ENCODE measurements around the gene FKBP5. TPM values are rescaled to one million over a fixed set of nuclear protein-coding genes. Genes with fewer than 3 reads are reported as not detected.

The FKBP5 gene
- total and polyA plus RNA-seq, 9 of the 15 experiments (the other 6 are each of a cell fraction or from before 2014, with no cell fraction given) = 32.7 to 151 (median 75.0) TPM

GRCh38 chr6:35665573-35665972 is 23.1 kb downstream of the FKBP5 start:
- intact Hi-C loops (cut with micrococcal nuclease) (no loop called here), in situ Hi-C loops (cut with MboI) (no loop called here)
- Histone ChIP-seq H3K9ac (ENCODE audit: insufficient read depth in 1 of 2, low read depth in 2 of 2, low read length in 2 of 2) (no peak overlapping the region), H3K79me2 (ENCODE audit: control insufficient read depth, insufficient read depth, low read length) (peaks cover 85% of the 10 kb centered on the region), H3K4me3 (no peak overlapping the region), H3K27me3 (ENCODE audit: control insufficient read depth in 2 of 2, insufficient read depth in 2 of 2, low read length in 2 of 2) (no peaks in the 10 kb centered on the region), H3K9me1 (ENCODE audit: control insufficient read depth, insufficient read depth, low read length) (no peaks in the 10 kb centered on the region), H3K4me1 (replicated peaks in 1 of 2; ENCODE audit: control insufficient read depth in 2 of 2, insufficient read depth in 2 of 2, low read length in 2 of 2) (peaks cover 10 to 20% of the 10 kb centered on the region in 2 experiments; a peak in 4 of 5 replicates), H3K9me3 (replicated peaks; ENCODE audit: control insufficient read depth, insufficient read depth, low read depth, low read length) (no peaks in the 10 kb centered on the region), H4K20me1 (replicated peaks; ENCODE audit: control insufficient read depth, insufficient read depth, low read length) (peaks cover 4% of the 10 kb centered on the region; the same call in 1 of the 2 replicates), H2AFZ (ENCODE audit: low read depth, low read length) (no peak overlapping the region), H3K4me2 (ENCODE audit: insufficient read depth, low read length) (no peak overlapping the region), H3K27ac (ENCODE audit: extremely low read depth, low read depth, low read length) (peak overlapping the region; percentile 14; the same call in 1 of the 3 replicates), H3K36me3 (ENCODE audit: control insufficient read depth, insufficient read depth, low read length) (peaks cover 5% of the 10 kb centered on the region; the same call in 1 of the 3 replicates)
- POLR2A ChIA-PET = no interaction called here
- BruUV-seq (replicated peaks) = no TSS peak
- CTCF ChIA-PET (ENCODE audit: low intra/inter-chr PET ratio) = no interaction called here
- ATAC-seq = 0 out of 3 replicates have a peak, but pooled peaks have one; percentile 18
- TF ChIP-seq SIRT6 (IDR thresholded peaks at IDR 0.05; ENCODE audit: low read depth, low read length) (no peak), RBM14 (IDR thresholded peaks at IDR 0.05; ENCODE audit: borderline replicate concordance, insufficient read depth, low read depth, low read length) (no peak), TSC22D4 (tag; IDR thresholded peaks at IDR 0.05) (no peak), STAT5A (IDR thresholded peaks at IDR 0.05; ENCODE audit: borderline replicate concordance, low read length) (no peak), FOS (IDR thresholded peaks at IDR 0.05; ENCODE audit: extremely low read depth, insufficient read length) (no peak), ZBTB1 (CRISPR knock-in tag; IDR thresholded peaks at IDR 0.05; ENCODE audit: borderline replicate concordance, low read depth) (no peak), BCL6 (CRISPR knock-in tag; IDR thresholded peaks at IDR 0.05) (no peak), CEBPZ (IDR thresholded peaks at IDR 0.05; ENCODE audit: borderline replicate concordance, low read depth, low read length) (no peak), U2AF2 (optimal IDR thresholded peaks at IDR 0.05; ENCODE audit: low read depth, low read length) (no peak)
- 61% methylated on average over 3 of the region's 3 CpGs for WGBS (ENCODE audit: insufficient coverage, low coverage, missing lambda C conversion rate)
- DNase-seq (ENCODE audit: extremely low read depth in 1 of 4, low spot score in 3 of 4) = no peak
- peak; percentile 40 for FAIRE-seq
